ENCODE measurements around the gene COX5B. TPM values are rescaled to one million over a fixed set of nuclear protein-coding genes. Genes with fewer than 3 reads are reported as not detected.
"Not testable (repeated sequence)": the region's sequence is repeated elsewhere in the genome, so short reads cannot be mapped to it uniquely, and the experiment has no call there.

Gene COX5B, protein sequence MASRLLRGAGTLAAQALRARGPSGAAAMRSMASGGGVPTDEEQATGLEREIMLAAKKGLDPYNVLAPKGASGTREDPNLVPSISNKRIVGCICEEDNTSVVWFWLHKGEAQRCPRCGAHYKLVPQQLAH
- total RNA-seq (2014; rRNA removed; shearing (Covaris generic); ENCODE audit: low replicate concordance), result 374 and 606 TPM in 2 replicates

DNA sequence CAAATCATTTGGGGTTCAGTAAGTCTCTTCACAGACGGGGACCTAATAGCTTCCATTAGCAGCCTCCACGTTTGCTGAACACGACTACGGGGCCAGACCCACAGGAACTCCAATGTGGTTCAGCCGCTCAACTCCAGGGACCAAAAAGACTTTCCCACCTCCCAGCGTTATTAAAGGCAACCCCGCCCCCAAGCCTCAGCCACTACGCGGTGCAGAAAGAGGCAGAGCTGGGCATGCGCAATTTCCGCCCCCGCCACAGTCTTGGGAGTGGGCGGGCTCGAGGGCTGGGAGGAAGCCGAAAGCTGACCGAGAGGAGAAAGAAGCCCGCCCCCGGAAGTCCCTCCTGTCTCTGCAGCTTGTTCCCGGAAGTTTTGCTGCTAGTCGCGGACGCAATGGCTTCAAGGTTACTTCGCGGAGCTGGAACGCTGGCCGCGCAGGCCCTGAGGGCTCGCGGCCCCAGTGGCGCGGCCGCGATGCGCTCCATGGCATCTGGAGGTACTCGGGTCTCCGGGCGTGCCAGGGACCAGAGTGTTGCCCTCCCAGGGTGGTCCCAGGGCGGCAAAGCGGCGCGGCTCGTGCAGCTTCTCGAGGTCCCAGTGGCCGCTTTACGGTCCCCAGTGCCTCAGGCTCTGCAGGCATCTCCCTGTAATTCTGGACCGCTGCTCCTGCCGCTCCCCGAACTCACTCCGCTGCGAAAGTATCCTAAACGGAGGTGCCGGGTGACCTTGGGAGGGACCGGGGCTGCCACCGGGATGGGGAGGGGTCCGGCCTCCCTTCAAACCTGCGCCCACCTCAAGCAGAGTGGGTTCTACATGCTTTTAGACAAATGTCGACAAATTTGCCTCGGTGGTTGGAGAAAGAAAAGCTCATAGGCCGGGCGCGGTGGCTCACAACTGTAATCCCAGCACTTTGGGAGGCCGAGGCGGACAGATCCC lies at the start of gene COX5B:
TSS of gene COX5B (plus strand) at position 368 of the 935 bp plus-strand sequence. CDS start at position 393, 25 bp downstream.
- Histone ChIP-seq H3K9ac (ENCODE audit: low read length) (peak within 1 kb of the TSS; percentile 100), H2AFZ (ENCODE audit: low read length) (peak within 1 kb of the TSS; percentile 94), H3K27ac (ENCODE audit: low read length) (peak within 1 kb of the TSS; percentile 63), H3K9me2 (replicated peaks; ENCODE audit: insufficient read depth, low read length) (no peaks in the 10 kb centered on the region), H3K4me1 (ENCODE audit: low read length) (peaks cover 19% of the 10 kb centered on the region), H3K36me3 (ENCODE audit: insufficient read depth, low read length) (peaks cover 25% of the 10 kb centered on the region), H3K4me2 (ENCODE audit: low read depth, low read length, poor library complexity, severe bottlenecking) (peak within 1 kb of the TSS; percentile 97), H3K79me2 (ENCODE audit: low read length) (peaks cover 20% of the 10 kb centered on the region), H3K4me3 (ENCODE audit: low read length) (peak within 1 kb of the TSS; percentile 98), H3K9me3 (ENCODE audit: low read length) (no peaks in the 10 kb centered on the region), H4K20me1 (ENCODE audit: insufficient read depth, low read depth, low read length) (no peaks in the 10 kb centered on the region), H3K27me3 (ENCODE audit: low read length) (no peaks in the 10 kb centered on the region)
- DNase-seq, result peak; percentile 99

DNA sequence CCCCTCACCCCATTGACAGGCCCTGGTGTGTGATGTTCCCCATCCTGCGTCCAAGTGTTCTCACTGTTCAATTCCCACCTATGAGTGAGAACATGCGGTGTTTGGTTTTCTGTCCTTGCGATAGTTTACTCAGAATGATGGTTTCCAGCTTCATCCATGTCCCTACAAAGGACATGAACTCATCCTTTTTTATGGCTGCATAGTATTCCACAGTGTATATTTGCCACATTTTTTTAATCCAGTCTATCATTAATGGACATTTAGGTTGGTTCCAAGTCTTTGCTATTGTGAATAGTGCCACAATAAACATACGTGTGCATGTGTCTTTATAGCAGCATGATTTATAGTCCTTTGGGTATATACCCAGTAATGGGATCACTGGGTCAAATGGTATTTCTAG lies 49.7 kb upstream of the COX5B start:
- not testable (repeated sequence) for H3K9me3 ChIP-seq (ENCODE audit: low read length); H3K79me2 ChIP-seq (ENCODE audit: low read length); H3K4me1 ChIP-seq (ENCODE audit: low read length)

DNA sequence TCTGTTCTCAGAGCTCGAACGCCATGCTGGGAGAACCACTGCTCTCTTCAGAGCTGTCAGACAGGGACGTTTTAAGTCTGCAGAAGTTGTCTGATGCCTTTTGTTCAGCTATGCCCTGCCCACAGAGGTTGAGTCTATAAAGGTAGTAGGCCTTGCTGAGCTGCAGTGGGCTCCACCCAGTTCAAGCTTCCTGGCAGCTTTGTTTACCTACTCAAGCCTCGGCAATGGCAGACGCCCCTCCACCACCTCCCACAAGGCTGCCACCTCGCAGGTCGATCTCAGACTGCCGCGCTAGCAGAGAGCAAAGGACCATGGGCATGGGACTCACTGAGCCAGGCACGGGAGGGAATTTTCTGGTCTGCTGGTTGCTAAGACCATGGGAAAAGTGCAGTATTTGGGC lies 44.3 kb upstream of the COX5B start:
- not testable (repeated sequence) for H3K9ac ChIP-seq (ENCODE audit: low read length); H3K79me2 ChIP-seq (ENCODE audit: low read length); H3K27me3 ChIP-seq (ENCODE audit: low read length); H3K4me3 ChIP-seq (ENCODE audit: low read length); DNase-seq; H3K4me1 ChIP-seq (ENCODE audit: low read length); H2AFZ ChIP-seq (ENCODE audit: low read length); H3K4me2 ChIP-seq (ENCODE audit: low read depth, low read length, poor library complexity, severe bottlenecking); H3K9me2 ChIP-seq (replicated peaks; ENCODE audit: insufficient read depth, low read length); H4K20me1 ChIP-seq (ENCODE audit: insufficient read depth, low read depth, low read length); H3K36me3 ChIP-seq (ENCODE audit: insufficient read depth, low read length); H3K9me3 ChIP-seq (ENCODE audit: low read length); H3K27ac ChIP-seq (ENCODE audit: low read length)

More for the DNA sequence above, 49.7 kb upstream of the COX5B start:
- not testable (repeated sequence) for H3K9me2 ChIP-seq (replicated peaks; ENCODE audit: insufficient read depth, low read length); H2AFZ ChIP-seq (ENCODE audit: low read length); DNase-seq; H3K27ac ChIP-seq (ENCODE audit: low read length); H3K36me3 ChIP-seq (ENCODE audit: insufficient read depth, low read length); H3K4me3 ChIP-seq (ENCODE audit: low read length); H3K4me2 ChIP-seq (ENCODE audit: low read depth, low read length, poor library complexity, severe bottlenecking); H3K27me3 ChIP-seq (ENCODE audit: low read length); H4K20me1 ChIP-seq (ENCODE audit: insufficient read depth, low read depth, low read length); H3K9ac ChIP-seq (ENCODE audit: low read length)

- not testable (repeated sequence) for H2AFZ ChIP-seq (ENCODE audit: low read length); H3K4me3 ChIP-seq (ENCODE audit: low read length); DNase-seq; H3K4me2 ChIP-seq (ENCODE audit: low read depth, low read length, poor library complexity, severe bottlenecking); H4K20me1 ChIP-seq (ENCODE audit: insufficient read depth, low read depth, low read length); H3K79me2 ChIP-seq (ENCODE audit: low read length); H3K4me1 ChIP-seq (ENCODE audit: low read length); H3K9me3 ChIP-seq (ENCODE audit: low read length); H3K27ac ChIP-seq (ENCODE audit: low read length); H3K36me3 ChIP-seq (ENCODE audit: insufficient read depth, low read length); H3K9ac ChIP-seq (ENCODE audit: low read length); H3K9me2 ChIP-seq (replicated peaks; ENCODE audit: insufficient read depth, low read length); H3K27me3 ChIP-seq (ENCODE audit: low read length)
Observed at GRCh38 chr2:97605109-97605508, 40.8 kb upstream of the COX5B start.

DNA sequence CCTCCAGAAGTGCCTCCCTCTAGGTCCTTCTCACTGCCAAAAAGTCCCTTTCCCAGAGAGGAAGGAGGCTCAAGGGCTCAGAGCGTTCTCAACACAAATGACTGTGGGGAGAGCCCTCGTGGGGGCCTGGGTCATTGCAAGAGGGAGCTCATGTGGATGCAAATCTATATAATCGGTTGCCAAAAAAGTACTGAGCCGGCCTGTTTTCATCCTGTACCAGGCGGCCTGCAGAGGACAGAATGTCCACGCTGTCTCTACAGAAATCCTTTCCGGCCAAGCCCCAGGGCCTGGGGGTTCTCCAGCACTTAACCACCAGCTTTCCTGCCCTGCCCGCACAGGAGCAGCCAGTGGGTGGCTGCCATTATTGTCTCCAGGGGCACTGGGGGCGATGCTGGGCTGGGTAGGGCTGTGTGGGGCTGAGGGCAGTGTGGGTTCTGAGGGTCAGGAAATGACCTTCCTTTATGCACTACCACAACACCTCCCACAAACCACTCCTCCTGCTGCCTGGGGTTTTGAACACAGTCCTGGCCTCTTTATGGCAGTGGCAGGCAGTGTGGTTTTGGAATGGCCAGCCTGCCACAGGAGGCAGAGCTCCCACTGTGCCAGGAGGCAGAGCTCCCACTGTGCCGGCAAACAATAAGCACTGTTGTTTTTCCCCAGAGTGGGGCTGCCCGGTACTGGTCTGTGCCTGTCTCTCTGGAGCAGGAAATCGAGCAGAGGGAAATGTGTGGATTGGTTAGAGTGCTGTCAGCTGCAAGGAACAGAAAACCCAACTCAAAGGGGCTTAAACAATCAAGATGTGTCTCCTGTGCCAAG lies 40.1 kb upstream of the COX5B start:
- not testable (repeated sequence) for H3K36me3 ChIP-seq (ENCODE audit: insufficient read depth, low read length); H3K79me2 ChIP-seq (ENCODE audit: low read length); DNase-seq; H3K4me2 ChIP-seq (ENCODE audit: low read depth, low read length, poor library complexity, severe bottlenecking); H3K4me1 ChIP-seq (ENCODE audit: low read length); H3K9ac ChIP-seq (ENCODE audit: low read length); H3K9me2 ChIP-seq (replicated peaks; ENCODE audit: insufficient read depth, low read length); H3K27me3 ChIP-seq (ENCODE audit: low read length); H4K20me1 ChIP-seq (ENCODE audit: insufficient read depth, low read depth, low read length); H3K27ac ChIP-seq (ENCODE audit: low read length); H2AFZ ChIP-seq (ENCODE audit: low read length); H3K4me3 ChIP-seq (ENCODE audit: low read length); H3K9me3 ChIP-seq (ENCODE audit: low read length)

DNA sequence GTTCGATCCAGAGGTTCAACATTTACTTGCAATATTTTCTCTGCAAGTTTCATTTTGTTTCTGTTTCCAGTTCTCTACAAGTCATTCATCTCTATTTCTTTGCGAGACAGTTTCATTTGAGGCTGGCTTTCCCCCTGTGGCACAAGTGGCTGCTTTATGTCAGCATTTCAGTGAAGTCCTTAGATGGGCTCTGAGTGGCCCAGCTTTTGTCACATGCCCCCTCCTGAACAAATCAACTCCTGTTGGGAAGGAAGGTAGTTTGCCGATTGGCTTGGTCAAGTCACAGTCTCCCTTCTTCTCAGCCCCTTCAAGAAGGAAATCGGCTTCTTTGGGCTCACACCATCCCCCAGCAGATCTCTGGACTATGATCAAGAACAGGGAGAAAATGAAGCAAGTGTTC lies 37.1 kb upstream of the COX5B start:
- H3K4me1 ChIP-seq (ENCODE audit: low read length); H3K27me3 ChIP-seq (ENCODE audit: low read length); H3K36me3 ChIP-seq (ENCODE audit: insufficient read depth, low read length); H3K4me3 ChIP-seq (ENCODE audit: low read length); H3K4me2 ChIP-seq (ENCODE audit: low read depth, low read length, poor library complexity, severe bottlenecking); H4K20me1 ChIP-seq (ENCODE audit: insufficient read depth, low read depth, low read length); H2AFZ ChIP-seq (ENCODE audit: low read length); DNase-seq; H3K9ac ChIP-seq (ENCODE audit: low read length); H3K9me3 ChIP-seq (ENCODE audit: low read length); H3K27ac ChIP-seq (ENCODE audit: low read length); H3K9me2 ChIP-seq (replicated peaks; ENCODE audit: insufficient read depth, low read length); H3K79me2 ChIP-seq (ENCODE audit: low read length): not testable (repeated sequence)

- H3K9ac ChIP-seq (ENCODE audit: low read length); DNase-seq; H3K9me3 ChIP-seq (ENCODE audit: low read length); H3K9me2 ChIP-seq (replicated peaks; ENCODE audit: insufficient read depth, low read length); H2AFZ ChIP-seq (ENCODE audit: low read length); H3K4me3 ChIP-seq (ENCODE audit: low read length); H3K4me1 ChIP-seq (ENCODE audit: low read length); H3K27me3 ChIP-seq (ENCODE audit: low read length); H3K36me3 ChIP-seq (ENCODE audit: insufficient read depth, low read length); H3K4me2 ChIP-seq (ENCODE audit: low read depth, low read length, poor library complexity, severe bottlenecking); H3K27ac ChIP-seq (ENCODE audit: low read length); H3K79me2 ChIP-seq (ENCODE audit: low read length); H4K20me1 ChIP-seq (ENCODE audit: insufficient read depth, low read depth, low read length): not testable (repeated sequence)
Observed at GRCh38 chr2:97611895-97612294, 34.0 kb upstream of the COX5B start.

GRCh38 chr2:97615746-97616145 lies 30.1 kb upstream of the COX5B start:
- not testable (repeated sequence) for H2AFZ ChIP-seq (ENCODE audit: low read length); DNase-seq; H3K36me3 ChIP-seq (ENCODE audit: insufficient read depth, low read length); H4K20me1 ChIP-seq (ENCODE audit: insufficient read depth, low read depth, low read length); H3K79me2 ChIP-seq (ENCODE audit: low read length); H3K27ac ChIP-seq (ENCODE audit: low read length); H3K4me3 ChIP-seq (ENCODE audit: low read length); H3K27me3 ChIP-seq (ENCODE audit: low read length); H3K9me3 ChIP-seq (ENCODE audit: low read length); H3K4me2 ChIP-seq (ENCODE audit: low read depth, low read length, poor library complexity, severe bottlenecking); H3K9ac ChIP-seq (ENCODE audit: low read length); H3K9me2 ChIP-seq (replicated peaks; ENCODE audit: insufficient read depth, low read length); H3K4me1 ChIP-seq (ENCODE audit: low read length)

Measured in Karpas-422 (cell line).